MCF 10A (cell line): Measurements from ENCODE around the gene CCDC68. TPM values are rescaled to one million over a fixed set of nuclear protein-coding genes. Genes with fewer than 3 reads are reported as not detected.

Source experiments
- BruUV-seq: library from RNA; stranded (reverse); fragments of 400-500 nt; replicated peaks from 2 replicates; lab custom pipeline; 2021; lab: Mats Ljungman, UMichigan
- CTCF ChIA-PET: fragments of 300-600 bp; sonication (Branson Sonifier 250); formaldehyde crosslinking; extraction: SDS; loops from one replicate; lab custom pipeline; 2021; ENCODE audit warnings: antibody characterized with exemption, inconsistent platforms; lab: Yijun Ruan, JAX
- POLR2A ChIA-PET: fragments of 300-600, 350-650 bp; sonication (Branson Sonifier 250); formaldehyde crosslinking; extraction: SDS; loops from one replicate; lab custom pipeline; 2020; ENCODE audit warnings: antibody characterized with exemption, inconsistent platforms; lab: Yijun Ruan, JAX
- DNase-seq: peaks from one replicate; pipeline ENCODE4 v3.0.0-alpha.2; 2018; ENCODE audit not compliant: unreplicated experiment
- H3K27ac Mint-ChIP-seq: one replicate; pipeline ENCODE4 v1.8.0; 2022; ENCODE audit warnings: mild to moderate bottlenecking, low read depth, mixed read lengths; ENCODE audit not compliant: unreplicated experiment
- H3K27me3 Mint-ChIP-seq: one replicate; pipeline ENCODE4 v1.8.0; 2022; ENCODE audit warnings: mixed read lengths; ENCODE audit not compliant: insufficient read depth, unreplicated experiment
- H3K36me3 Mint-ChIP-seq: one replicate; pipeline ENCODE4 v1.8.0; 2022; ENCODE audit warnings: mild to moderate bottlenecking, moderate library complexity, mixed read lengths; ENCODE audit not compliant: insufficient read depth, unreplicated experiment
- H3K4me1 Mint-ChIP-seq: one replicate; pipeline ENCODE4 v1.8.0; 2022; ENCODE audit warnings: mixed read lengths; ENCODE audit not compliant: insufficient read depth, unreplicated experiment
- H3K4me3 Mint-ChIP-seq: one replicate; pipeline ENCODE4 v1.8.0; 2022; ENCODE audit warnings: mild to moderate bottlenecking, moderate library complexity, mixed read lengths; ENCODE audit not compliant: unreplicated experiment
- H3K9me3 Mint-ChIP-seq: one replicate; pipeline ENCODE4 v1.8.0; 2022; ENCODE audit warnings: mixed read lengths; ENCODE audit not compliant: unreplicated experiment
- intact Hi-C: fragments of 100-400 bp; cut with micrococcal nuclease; formaldehyde crosslinking; loops from 2 replicates; pipeline ENCODE4 v1.14.1; 2022
- total RNA-seq: library from RNA; stranded (reverse); gene quantifications from 2 replicates; pipeline ENCODE4 v1.2.3, GENCODE V29; 2022
- TF ChIP-seq, protein P1 (sequence below): fragments of 200-600 bp; IDR thresholded peaks from one replicate; pipeline ENCODE4 v1.8.0; 2022; ENCODE audit warnings: antibody characterized with exemption, mild to moderate bottlenecking; ENCODE audit not compliant: unreplicated experiment

The CCDC68 gene
- total RNA-seq, 1 experiment from 2014 or later, result 3.3 TPM

DNA sequence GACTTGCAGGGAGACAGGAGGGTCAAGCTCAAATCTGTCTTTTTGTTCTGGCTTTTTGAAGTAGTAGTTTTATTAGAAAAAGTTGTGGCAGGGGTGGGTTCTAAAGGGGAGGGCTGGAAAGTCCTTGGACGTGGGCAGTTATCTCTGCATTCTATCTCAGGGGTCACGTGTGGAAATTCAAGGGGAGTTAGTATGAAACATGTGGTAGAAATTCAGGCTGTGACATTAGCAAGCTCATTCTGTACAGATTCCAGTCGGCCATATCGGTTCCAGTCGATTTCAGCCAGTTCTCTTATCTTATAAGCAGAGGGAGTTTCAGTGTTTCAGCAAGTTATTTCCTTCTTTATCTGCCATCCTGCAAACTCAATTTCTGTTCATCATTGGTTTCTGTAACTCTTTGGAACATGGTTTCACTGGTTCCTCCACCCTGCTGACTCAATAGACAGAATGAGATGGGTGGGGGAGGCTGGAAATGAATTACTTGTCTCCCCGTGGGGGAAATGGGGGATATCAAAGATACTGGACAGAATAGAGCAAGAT, 78.0 kb downstream of the CCDC68 start:
- ChIA-PET POLR2A (interaction anchor here (0.5 to 0.7 kb wide), 3 partner anchors 43 to 610 kb away, joined by 3 read pairs; no protein-coding TSS in a partner anchor), CTCF (no interaction called here)
- TF ChIP-seq, protein P1, sequence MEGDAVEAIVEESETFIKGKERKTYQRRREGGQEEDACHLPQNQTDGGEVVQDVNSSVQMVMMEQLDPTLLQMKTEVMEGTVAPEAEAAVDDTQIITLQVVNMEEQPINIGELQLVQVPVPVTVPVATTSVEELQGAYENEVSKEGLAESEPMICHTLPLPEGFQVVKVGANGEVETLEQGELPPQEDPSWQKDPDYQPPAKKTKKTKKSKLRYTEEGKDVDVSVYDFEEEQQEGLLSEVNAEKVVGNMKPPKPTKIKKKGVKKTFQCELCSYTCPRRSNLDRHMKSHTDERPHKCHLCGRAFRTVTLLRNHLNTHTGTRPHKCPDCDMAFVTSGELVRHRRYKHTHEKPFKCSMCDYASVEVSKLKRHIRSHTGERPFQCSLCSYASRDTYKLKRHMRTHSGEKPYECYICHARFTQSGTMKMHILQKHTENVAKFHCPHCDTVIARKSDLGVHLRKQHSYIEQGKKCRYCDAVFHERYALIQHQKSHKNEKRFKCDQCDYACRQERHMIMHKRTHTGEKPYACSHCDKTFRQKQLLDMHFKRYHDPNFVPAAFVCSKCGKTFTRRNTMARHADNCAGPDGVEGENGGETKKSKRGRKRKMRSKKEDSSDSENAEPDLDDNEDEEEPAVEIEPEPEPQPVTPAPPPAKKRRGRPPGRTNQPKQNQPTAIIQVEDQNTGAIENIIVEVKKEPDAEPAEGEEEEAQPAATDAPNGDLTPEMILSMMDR, result no peak
- no peak for DNase-seq
- H3K27me3 Mint-ChIP-seq, result no peaks in the 10 kb centered on the region
- H3K4me1 Mint-ChIP-seq, result no peaks in the 10 kb centered on the region
- intact Hi-C loops, result no loop called here
- peak overlapping the region; percentile 52 for H3K27ac Mint-ChIP-seq
- H3K9me3 Mint-ChIP-seq, result no peaks in the 10 kb centered on the region
- H3K36me3 Mint-ChIP-seq, result peaks cover 59% of the 10 kb centered on the region
- no peak overlapping the region for H3K4me3 Mint-ChIP-seq
- BruUV-seq, result no TSS peak

DNA sequence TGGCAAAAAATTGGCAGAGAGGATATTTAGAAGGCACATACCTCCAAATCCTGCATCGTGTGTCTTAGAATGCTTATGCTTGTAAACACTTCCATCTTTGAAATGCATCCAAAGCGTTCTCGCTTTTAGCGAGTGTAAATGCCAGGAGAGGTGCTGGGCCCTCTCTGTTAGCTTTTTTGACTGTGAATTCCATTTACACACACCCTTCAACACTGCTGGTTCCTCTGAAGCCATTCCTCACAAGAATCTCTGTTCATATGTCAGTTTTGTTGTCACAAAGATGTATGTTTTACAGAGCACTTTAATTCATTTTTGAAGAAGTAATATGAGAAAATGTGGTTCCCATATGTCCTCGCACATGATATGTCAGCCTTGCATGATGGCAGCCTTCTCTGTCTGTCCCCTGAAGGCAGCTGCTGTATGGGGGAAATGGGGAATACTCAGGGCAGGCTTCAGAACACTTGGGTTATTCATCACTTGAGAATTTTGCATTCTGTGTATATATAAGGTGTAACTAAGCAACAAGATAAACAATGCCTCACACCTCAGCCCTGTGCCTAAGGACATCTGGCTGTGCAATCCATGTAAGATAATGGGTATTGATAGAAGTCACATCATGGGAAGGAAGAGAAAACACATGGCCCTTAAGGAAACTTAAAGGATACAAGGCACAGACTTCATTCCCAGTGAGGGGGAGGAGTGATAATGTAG, 78.7 kb downstream of the CCDC68 start:
- TF ChIP-seq, protein P1, result no peak
- Mint-ChIP-seq H3K9me3 (no peaks in the 10 kb centered on the region), H3K27ac (peak overlapping the region; percentile 52), H3K4me1 (no peaks in the 10 kb centered on the region), H3K36me3 (peaks cover 53% of the 10 kb centered on the region), H3K27me3 (no peaks in the 10 kb centered on the region), H3K4me3 (no peak overlapping the region)
- peak; percentile 44 for DNase-seq
- no TSS peak for BruUV-seq
- ChIA-PET POLR2A (interaction anchor here (0.5 to 1.5 kb wide), 4 partner anchors 9 to 609 kb away, joined by 3 to 4 read pairs (median 3); no protein-coding TSS in a partner anchor), CTCF (interaction anchor here (1.8 kb wide), 1 partner anchor 103 kb away, joined by 5 read pairs; no protein-coding TSS in a partner anchor)
- intact Hi-C loops, result no loop called here

DNA sequence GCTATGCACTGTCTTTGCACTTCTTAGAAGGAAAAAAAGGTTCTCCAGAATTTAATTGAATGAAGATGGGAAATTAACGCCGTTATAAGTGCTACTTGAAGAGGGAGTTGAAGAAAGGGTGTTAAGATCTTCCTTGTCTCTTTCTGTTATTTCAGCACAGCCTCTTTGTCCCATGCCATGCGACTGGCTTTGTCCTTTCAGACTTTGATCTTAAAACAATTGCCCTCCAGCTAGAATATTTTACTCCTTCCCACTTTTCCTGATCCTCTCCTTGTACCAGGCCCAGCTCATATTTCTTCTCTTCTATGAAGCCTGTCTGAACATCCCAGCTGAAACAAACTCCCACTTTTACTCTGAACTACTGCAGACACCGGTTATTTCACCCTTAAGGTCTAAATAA, 79.6 kb downstream of the CCDC68 start:
- no peak overlapping the region for H3K4me3 Mint-ChIP-seq
- ChIA-PET POLR2A (interaction anchor here (1.1 to 1.5 kb wide), 2 partner anchors 10 to 14 kb away, joined by 3 to 4 read pairs; no protein-coding TSS in a partner anchor), CTCF (interaction anchor here (0.6 to 1.8 kb wide), 2 partner anchors 104 to 581 kb away, joined by 3 to 5 read pairs; no protein-coding TSS in a partner anchor)
- H3K27me3 Mint-ChIP-seq, result no peaks in the 10 kb centered on the region
- no peaks in the 10 kb centered on the region for H3K4me1 Mint-ChIP-seq
- H3K27ac Mint-ChIP-seq, result peak overlapping the region; percentile 31
- BruUV-seq, result no TSS peak
- no peak for DNase-seq
- no peaks in the 10 kb centered on the region for H3K9me3 Mint-ChIP-seq
- intact Hi-C loops, result no loop called here
- H3K36me3 Mint-ChIP-seq, result peaks cover 50% of the 10 kb centered on the region
- TF ChIP-seq, protein P1, result no peak

DNA sequence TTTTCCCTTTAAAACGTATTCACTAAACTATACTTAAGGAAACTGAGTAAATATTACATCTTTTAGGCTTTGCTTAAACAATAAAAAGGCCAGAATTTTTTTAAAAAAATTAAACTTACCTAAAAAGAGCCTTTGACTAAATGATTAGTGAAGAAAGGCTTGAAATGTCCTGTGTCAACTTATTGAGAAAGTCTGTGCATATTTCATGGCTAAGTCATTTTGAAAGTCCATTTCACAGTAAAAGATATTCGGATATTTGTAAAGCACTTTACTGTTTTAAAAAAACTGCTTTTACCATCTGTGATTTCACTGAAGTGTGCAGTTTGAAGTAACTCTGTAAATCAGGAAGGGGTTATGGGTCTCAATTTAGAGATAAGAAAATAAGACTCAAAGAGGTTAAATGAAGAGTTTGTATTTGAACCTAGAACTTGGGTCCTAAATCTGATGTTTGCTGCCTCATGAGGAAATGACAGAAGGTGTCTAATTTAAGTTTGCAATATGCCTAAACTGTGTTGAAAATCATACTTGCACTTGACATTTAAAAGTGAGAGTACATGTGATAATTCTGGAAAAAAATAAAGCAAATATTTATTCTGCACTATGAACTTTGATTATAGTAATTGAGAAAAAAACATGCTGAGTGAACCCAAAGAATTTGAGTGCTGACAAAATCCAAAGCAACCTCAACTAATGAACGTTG, 80.5 kb downstream of the CCDC68 start:
- POLR2A ChIA-PET, result interaction anchor here (1.5 kb wide), 1 partner anchor 15 kb away, joined by 4 read pairs; no protein-coding TSS in a partner anchor
- TF ChIP-seq, protein P1, result no peak
- intact Hi-C loops, result no loop called here
- CTCF ChIA-PET, result interaction anchor here (0.6 kb wide), 1 partner anchor 580 kb away, joined by 3 read pairs; no protein-coding TSS in a partner anchor
- H3K4me1 Mint-ChIP-seq, result peaks cover 5% of the 10 kb centered on the region
- DNase-seq, result no peak
- peaks cover 42% of the 10 kb centered on the region for H3K36me3 Mint-ChIP-seq
- H3K4me3 Mint-ChIP-seq, result no peak overlapping the region
- H3K27me3 Mint-ChIP-seq, result no peaks in the 10 kb centered on the region
- peak overlapping the region; percentile 37 for H3K27ac Mint-ChIP-seq
- H3K9me3 Mint-ChIP-seq, result no peaks in the 10 kb centered on the region
- BruUV-seq, result no TSS peak
